ENCODE results near the gene WWOX. TPM values are rescaled to one million over a fixed set of nuclear protein-coding genes. Genes with fewer than 3 reads are reported as not detected.

The WWOX gene
- total RNA-seq, 1 experiment from 2014 or later, result 35.6 TPM

GRCh38 chr16:78980825-78981224 is 881.4 kb downstream of the WWOX start:
- Histone ChIP-seq H2AFZ (no peak overlapping the region), H3K27ac (no peak overlapping the region), H3K9me3 (ENCODE audit: insufficient read depth, low read depth) (no peaks in the 10 kb centered on the region), H3K79me2 (ENCODE audit: low read depth) (no peaks in the 10 kb centered on the region), H3K9me2 (ENCODE audit: insufficient read depth) (no peaks in the 10 kb centered on the region), H3F3A (ENCODE audit: insufficient read depth, low read depth) (no peaks in the 10 kb centered on the region), H3K4me3 (no peak overlapping the region), H3K27me3 (ENCODE audit: insufficient read depth, low read depth) (no peaks in the 10 kb centered on the region), H3K36me3 (ENCODE audit: low read depth) (no peaks in the 10 kb centered on the region), H3K4me1 (replicated peaks; ENCODE audit: insufficient read depth) (peaks cover 5% of the 10 kb centered on the region; the same call in 1 of the 2 replicates), H4K20me1 (ENCODE audit: insufficient read depth) (no peaks in the 10 kb centered on the region), H3K4me2 (no peak overlapping the region)
- no peak for DNase-seq
- intact Hi-C loops (cut with micrococcal nuclease; ENCODE audit: unreplicated experiment), result no loop called here
- CTCF ChIA-PET, result no interaction called here
- TF ChIP-seq CTCF (conservative IDR thresholded peaks at IDR 0.05) (no peak), EZH2 (IDR thresholded peaks at IDR 0.05; ENCODE audit: low read depth) (no peak)
- BruUV-seq (replicated peaks), result no TSS peak
- POLR2A ChIA-PET (ENCODE audit: unreplicated experiment), result no interaction called here

- Histone ChIP-seq H3K27me3 (ENCODE audit: insufficient read depth, low read depth) (no peaks in the 10 kb centered on the region), H3K4me1 (replicated peaks; ENCODE audit: insufficient read depth) (peaks cover 19% of the 10 kb centered on the region), H3K4me2 (no peak overlapping the region), H3K9me2 (ENCODE audit: insufficient read depth) (no peaks in the 10 kb centered on the region), H3K9me3 (ENCODE audit: insufficient read depth, low read depth) (no peaks in the 10 kb centered on the region), H3K27ac (no peak overlapping the region), H3K4me3 (no peak overlapping the region), H3K79me2 (ENCODE audit: low read depth) (no peaks in the 10 kb centered on the region), H3K36me3 (ENCODE audit: low read depth) (no peaks in the 10 kb centered on the region), H2AFZ (no peak overlapping the region), H4K20me1 (ENCODE audit: insufficient read depth) (no peaks in the 10 kb centered on the region), H3F3A (ENCODE audit: insufficient read depth, low read depth) (peaks cover 4% of the 10 kb centered on the region; the same call in 1 of the 2 replicates)
- ChIA-PET POLR2A (ENCODE audit: unreplicated experiment) (no interaction called here), CTCF (no interaction called here)
- intact Hi-C loops (cut with micrococcal nuclease; ENCODE audit: unreplicated experiment), result no loop called here
- BruUV-seq (replicated peaks), result no TSS peak
- no peak for TF ChIP-seq CTCF (conservative IDR thresholded peaks at IDR 0.05)
- TF ChIP-seq EZH2 (IDR thresholded peaks at IDR 0.05; ENCODE audit: low read depth), result no peak
- no peak for DNase-seq
Observed at GRCh38 chr16:78982096-78982744, 882.8 kb downstream of the WWOX start.

- Histone ChIP-seq H3K4me3 (no peak overlapping the region), H3K4me1 (replicated peaks; ENCODE audit: insufficient read depth) (peaks cover 37% of the 10 kb centered on the region), H3K79me2 (ENCODE audit: low read depth) (no peaks in the 10 kb centered on the region), H3K27ac (no peak overlapping the region), H3K36me3 (ENCODE audit: low read depth) (no peaks in the 10 kb centered on the region), H3K9me2 (ENCODE audit: insufficient read depth) (no peaks in the 10 kb centered on the region), H3K27me3 (ENCODE audit: insufficient read depth, low read depth) (no peaks in the 10 kb centered on the region), H3K4me2 (no peak overlapping the region), H2AFZ (no peak overlapping the region), H4K20me1 (ENCODE audit: insufficient read depth) (no peaks in the 10 kb centered on the region), H3F3A (ENCODE audit: insufficient read depth, low read depth) (peaks cover 7% of the 10 kb centered on the region; the same call in 1 of the 2 replicates), H3K9me3 (ENCODE audit: insufficient read depth, low read depth) (peaks cover 4% of the 10 kb centered on the region; the same call in 1 of the 2 replicates)
- DNase-seq, result no peak
- POLR2A ChIA-PET (ENCODE audit: unreplicated experiment), result no interaction called here
- intact Hi-C loops (cut with micrococcal nuclease; ENCODE audit: unreplicated experiment), result no loop called here
- BruUV-seq (replicated peaks), result no TSS peak
- CTCF ChIA-PET, result no interaction called here
- no peak for TF ChIP-seq EZH2 (IDR thresholded peaks at IDR 0.05; ENCODE audit: low read depth)
- no peak for TF ChIP-seq CTCF (conservative IDR thresholded peaks at IDR 0.05)
Observed at GRCh38 chr16:78984324-78984723, 884.9 kb downstream of the WWOX start.

Data from PC-9 (cell line).